ENCODE results near the gene SLC10A6. TPM values are rescaled to one million over a fixed set of nuclear protein-coding genes. Genes with fewer than 3 reads are reported as not detected.

Gene SLC10A6
- polyA plus RNA-seq, 1 donor from 2014 or later, result not detected

GRCh38 chr4:86857341-86858052 is 8.3 kb upstream of the SLC10A6 start:
- H3K36me3 ChIP-seq (ENCODE audit: insufficient read depth, low read length), result no peaks in the 10 kb centered on the region
- no peaks in the 10 kb centered on the region for H3F3A ChIP-seq (ENCODE audit: insufficient read depth, low read length, poor library complexity, severe bottlenecking)
- no peaks in the 10 kb centered on the region for H3K27me3 ChIP-seq (ENCODE audit: insufficient read depth, low read depth, low read length)
- no peak overlapping the region for H3K9ac ChIP-seq (ENCODE audit: low read length)
- no peaks in the 10 kb centered on the region for H4K20me1 ChIP-seq (ENCODE audit: insufficient read depth)
- no peaks in the 10 kb centered on the region for H3K9me2 ChIP-seq (ENCODE audit: insufficient read depth, low read length)
- no peak overlapping the region for H3K4me2 ChIP-seq (ENCODE audit: low read length)
- H3K27ac ChIP-seq (ENCODE audit: low read length), result no peak overlapping the region
- no peaks in the 10 kb centered on the region for H3K9me3 ChIP-seq (ENCODE audit: low read length)
- TF ChIP-seq SMC3 (conservative IDR thresholded peaks at IDR 0.05; ENCODE audit: poor library complexity) (no peak), MXI1 (conservative IDR thresholded peaks at IDR 0.05; ENCODE audit: poor library complexity, severe bottlenecking) (no peak), EP300 (conservative IDR thresholded peaks at IDR 0.05; ENCODE audit: poor library complexity, severe bottlenecking) (no peak)
- H2AFZ ChIP-seq (ENCODE audit: low read depth, low read length), result no peak overlapping the region
- no peaks in the 10 kb centered on the region for H3K79me2 ChIP-seq (replicated peaks; ENCODE audit: insufficient read depth, low read length)
- H3K4me3 ChIP-seq (ENCODE audit: low read length), result no peak overlapping the region

DNA sequence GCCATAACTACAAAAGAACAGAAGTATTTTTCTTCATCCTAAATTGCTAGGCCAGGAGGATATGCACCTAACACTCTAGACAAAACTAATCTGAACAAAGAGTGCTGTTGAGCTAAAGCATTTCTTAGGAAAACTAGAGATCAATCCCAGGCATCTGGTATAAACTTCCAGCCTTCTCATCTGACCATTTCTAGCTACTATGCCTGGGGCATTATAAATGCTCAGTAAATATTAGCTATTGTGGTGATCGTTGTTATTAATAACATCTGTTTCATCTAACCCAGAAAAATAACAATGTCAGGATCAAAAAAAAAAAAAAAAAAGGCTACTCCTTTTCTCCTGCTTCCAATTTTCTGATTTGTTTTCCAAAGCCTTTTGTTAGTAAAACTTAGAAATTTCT is 7.7 kb upstream of the SLC10A6 start:
- H3K27ac ChIP-seq (ENCODE audit: low read length), result no peak overlapping the region
- H3K27me3 ChIP-seq (ENCODE audit: insufficient read depth, low read depth, low read length), result no peaks in the 10 kb centered on the region
- H3K79me2 ChIP-seq (replicated peaks; ENCODE audit: insufficient read depth, low read length), result no peaks in the 10 kb centered on the region
- H3K36me3 ChIP-seq (ENCODE audit: insufficient read depth, low read length), result no peaks in the 10 kb centered on the region
- H3F3A ChIP-seq (ENCODE audit: insufficient read depth, low read length, poor library complexity, severe bottlenecking), result no peaks in the 10 kb centered on the region
- no peak overlapping the region for H3K4me2 ChIP-seq (ENCODE audit: low read length)
- no peak overlapping the region for H3K9ac ChIP-seq (ENCODE audit: low read length)
- no peaks in the 10 kb centered on the region for H4K20me1 ChIP-seq (ENCODE audit: insufficient read depth)
- no peaks in the 10 kb centered on the region for H3K9me2 ChIP-seq (ENCODE audit: insufficient read depth, low read length)
- H3K9me3 ChIP-seq (ENCODE audit: low read length), result no peaks in the 10 kb centered on the region
- TF ChIP-seq SMC3 (conservative IDR thresholded peaks at IDR 0.05; ENCODE audit: poor library complexity), result no peak
- TF ChIP-seq EP300 (conservative IDR thresholded peaks at IDR 0.05; ENCODE audit: poor library complexity, severe bottlenecking), result no peak
- H3K4me3 ChIP-seq (ENCODE audit: low read length), result no peak overlapping the region
- H2AFZ ChIP-seq (ENCODE audit: low read depth, low read length), result no peak overlapping the region

DNA sequence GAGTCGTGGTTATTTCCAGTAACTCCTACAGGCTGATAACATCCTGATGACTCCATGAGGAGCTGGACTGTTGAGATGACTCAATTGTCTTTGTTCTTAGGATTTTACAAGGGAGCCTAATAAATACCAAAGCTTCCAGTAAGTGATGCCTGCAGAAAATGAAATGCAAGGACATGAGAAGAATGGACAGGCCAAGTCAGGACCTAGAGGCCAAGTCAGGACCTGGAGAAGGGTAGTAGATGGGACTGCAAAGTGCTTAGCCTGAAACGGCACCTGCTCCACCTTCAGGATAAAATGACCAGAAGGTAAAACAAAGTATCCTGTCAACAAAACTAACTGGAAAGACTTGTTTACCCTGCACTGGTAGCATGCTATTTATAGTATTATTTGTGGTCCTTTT is 6.4 kb upstream of the SLC10A6 start:
- no peaks in the 10 kb centered on the region for H3K36me3 ChIP-seq (ENCODE audit: insufficient read depth, low read length)
- no peaks in the 10 kb centered on the region for H3K79me2 ChIP-seq (replicated peaks; ENCODE audit: insufficient read depth, low read length)
- no peaks in the 10 kb centered on the region for H4K20me1 ChIP-seq (ENCODE audit: insufficient read depth)
- TF ChIP-seq REST (IDR thresholded peaks at IDR 0.05; ENCODE audit: borderline replicate concordance), result no peak
- no peak for TF ChIP-seq SMC3 (conservative IDR thresholded peaks at IDR 0.05; ENCODE audit: poor library complexity)
- no peak for TF ChIP-seq EP300 (conservative IDR thresholded peaks at IDR 0.05; ENCODE audit: poor library complexity, severe bottlenecking)
- TF ChIP-seq POLR2AphosphoS5 (IDR thresholded peaks at IDR 0.05), result no peak
- no peak for TF ChIP-seq CTCF (IDR thresholded peaks at IDR 0.05; ENCODE audit: poor library complexity, severe bottlenecking)
- no peak for TF ChIP-seq EZH2 (IDR thresholded peaks at IDR 0.05; ENCODE audit: borderline replicate concordance, insufficient read depth, low read length, poor library complexity, severe bottlenecking)
- TF ChIP-seq RAD21 (conservative IDR thresholded peaks at IDR 0.05), result no peak
- no peak for TF ChIP-seq MXI1 (conservative IDR thresholded peaks at IDR 0.05; ENCODE audit: poor library complexity, severe bottlenecking)
- no peak for TF ChIP-seq TAF1 (IDR thresholded peaks at IDR 0.05; ENCODE audit: low read depth)
- H3K27ac ChIP-seq (ENCODE audit: low read length), result no peak overlapping the region
- H3K4me2 ChIP-seq (ENCODE audit: low read length), result no peak overlapping the region
- no peak overlapping the region for H3K4me3 ChIP-seq (ENCODE audit: low read length)
- H2AFZ ChIP-seq (ENCODE audit: low read depth, low read length), result no peak overlapping the region
- no peaks in the 10 kb centered on the region for H3K27me3 ChIP-seq (ENCODE audit: insufficient read depth, low read depth, low read length)
- H3K9me2 ChIP-seq (ENCODE audit: insufficient read depth, low read length), result no peaks in the 10 kb centered on the region
- no peaks in the 10 kb centered on the region for H3K9me3 ChIP-seq (ENCODE audit: low read length)
- H3K9ac ChIP-seq (ENCODE audit: low read length), result no peak overlapping the region
- no peaks in the 10 kb centered on the region for H3F3A ChIP-seq (ENCODE audit: insufficient read depth, low read length, poor library complexity, severe bottlenecking)
